Bronchial epithelial cell (primary cell): ENCODE data around the gene AGRN. TPM values are rescaled to one million over a fixed set of nuclear protein-coding genes. Genes with fewer than 3 reads are reported as not detected.

Experiments used
- DNase-seq: peaks from one replicate; pipeline ENCODE4 v3.0.0-alpha.2; 2010; ENCODE audit warnings: low read depth
- FAIRE-seq: peaks from 2 replicates; lab custom pipeline; 2011; peaks lifted over from hg19 to GRCh38; lab: Jason Lieb, UNC
- H3K27me3 ChIP-seq: 2 replicates; pipeline ENCODE4 v1.5.1; 2011; ENCODE audit warnings: low read length; ENCODE audit not compliant: control insufficient read depth, insufficient read depth
- H3K36me3 ChIP-seq: 2 replicates; pipeline ENCODE4 v1.5.1; 2011; ENCODE audit warnings: low read length; ENCODE audit not compliant: control insufficient read depth, insufficient read depth
- H3K4me3 ChIP-seq: 2 replicates; pipeline ENCODE4 v1.5.1; 2011; ENCODE audit warnings: mild to moderate bottlenecking, low read depth, low read length, control low read depth
- total RNA-seq: library from RNA; depleted of rRNA; stranded (reverse); fragments of >200 nt; gene quantifications from 2 replicates; pipeline ENCODE4 v1.2.1, GENCODE V29; 2014
- TF ChIP-seq, protein P1 (sequence below): IDR thresholded peaks from 2 replicates; pipeline ENCODE4 v1.5.1; 2011; ENCODE audit warnings: mild to moderate bottlenecking, moderate library complexity, low read length, control low read depth, inconsistent platforms; ENCODE audit not compliant: insufficient read depth, severe bottlenecking

The AGRN gene
- total RNA-seq, 1 donor from 2014 or later = 117 TPM

GRCh38 chr1:1085911-1086841 is 66.3 kb downstream of the AGRN start:
- Histone ChIP-seq H3K36me3 (no peaks in the 10 kb centered on the region), H3K4me3 (no peak overlapping the region), H3K27me3 (no peaks in the 10 kb centered on the region)
- TF ChIP-seq, protein P1, sequence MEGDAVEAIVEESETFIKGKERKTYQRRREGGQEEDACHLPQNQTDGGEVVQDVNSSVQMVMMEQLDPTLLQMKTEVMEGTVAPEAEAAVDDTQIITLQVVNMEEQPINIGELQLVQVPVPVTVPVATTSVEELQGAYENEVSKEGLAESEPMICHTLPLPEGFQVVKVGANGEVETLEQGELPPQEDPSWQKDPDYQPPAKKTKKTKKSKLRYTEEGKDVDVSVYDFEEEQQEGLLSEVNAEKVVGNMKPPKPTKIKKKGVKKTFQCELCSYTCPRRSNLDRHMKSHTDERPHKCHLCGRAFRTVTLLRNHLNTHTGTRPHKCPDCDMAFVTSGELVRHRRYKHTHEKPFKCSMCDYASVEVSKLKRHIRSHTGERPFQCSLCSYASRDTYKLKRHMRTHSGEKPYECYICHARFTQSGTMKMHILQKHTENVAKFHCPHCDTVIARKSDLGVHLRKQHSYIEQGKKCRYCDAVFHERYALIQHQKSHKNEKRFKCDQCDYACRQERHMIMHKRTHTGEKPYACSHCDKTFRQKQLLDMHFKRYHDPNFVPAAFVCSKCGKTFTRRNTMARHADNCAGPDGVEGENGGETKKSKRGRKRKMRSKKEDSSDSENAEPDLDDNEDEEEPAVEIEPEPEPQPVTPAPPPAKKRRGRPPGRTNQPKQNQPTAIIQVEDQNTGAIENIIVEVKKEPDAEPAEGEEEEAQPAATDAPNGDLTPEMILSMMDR = no peak
- no peak for FAIRE-seq
- no peak for DNase-seq

- Histone ChIP-seq H3K4me3 (no peak overlapping the region), H3K27me3 (no peaks in the 10 kb centered on the region), H3K36me3 (no peaks in the 10 kb centered on the region)
- FAIRE-seq (no peak), DNase-seq (no peak)
- TF ChIP-seq, protein P1 = no peak
These were observed 67.0 kb downstream of the AGRN start for GRCh38 chr1:1086911-1087341.

GRCh38 chr1:1087351-1088028 is 67.6 kb downstream of the AGRN start:
- TF ChIP-seq, protein P1 = no peak
- Histone ChIP-seq H3K36me3 (no peaks in the 10 kb centered on the region), H3K4me3 (no peak overlapping the region), H3K27me3 (no peaks in the 10 kb centered on the region)
- DNase-seq = no peak
- FAIRE-seq = no peak

DNA sequence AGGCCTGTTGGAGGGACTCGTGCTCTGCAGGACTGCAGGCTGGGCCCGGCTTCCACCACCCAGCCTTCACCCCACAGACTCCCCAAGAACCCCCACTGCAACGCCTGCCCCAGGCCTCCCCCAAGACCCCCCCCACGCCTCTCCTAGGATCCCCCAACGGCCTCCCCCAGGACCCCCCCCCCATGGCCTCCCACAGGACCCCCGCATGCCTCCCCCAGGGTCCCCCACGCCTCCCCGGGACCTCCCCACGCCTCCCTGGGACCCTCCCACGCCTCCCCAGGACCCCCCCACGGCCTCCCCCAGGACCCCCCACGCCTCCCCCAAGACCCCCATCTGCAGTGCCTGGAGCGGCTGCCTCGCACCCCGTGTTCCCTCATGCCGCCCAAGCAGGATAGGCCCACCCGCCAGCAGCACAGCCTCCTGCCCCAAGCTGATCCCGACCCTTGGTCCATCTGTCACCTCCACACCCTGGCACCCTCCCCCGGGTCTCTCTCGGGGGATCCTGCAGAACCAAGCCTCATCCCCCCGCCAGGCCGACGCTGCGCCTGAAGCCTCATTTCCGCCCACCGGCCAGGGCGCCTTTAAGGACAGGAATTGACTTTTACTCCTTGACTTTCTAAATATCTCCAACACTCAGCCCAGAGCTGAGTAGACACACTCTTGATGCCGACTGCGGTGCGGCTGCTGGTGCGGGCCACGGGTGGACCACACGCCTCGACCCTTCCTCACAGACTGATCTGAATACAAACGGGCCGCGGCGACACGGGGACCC is 68.3 kb downstream of the AGRN start:
- Histone ChIP-seq H3K4me3 (no peak overlapping the region), H3K27me3 (no peaks in the 10 kb centered on the region), H3K36me3 (no peaks in the 10 kb centered on the region)
- TF ChIP-seq, protein P1 = no peak
- FAIRE-seq = no peak
- DNase-seq = no peak

DNA sequence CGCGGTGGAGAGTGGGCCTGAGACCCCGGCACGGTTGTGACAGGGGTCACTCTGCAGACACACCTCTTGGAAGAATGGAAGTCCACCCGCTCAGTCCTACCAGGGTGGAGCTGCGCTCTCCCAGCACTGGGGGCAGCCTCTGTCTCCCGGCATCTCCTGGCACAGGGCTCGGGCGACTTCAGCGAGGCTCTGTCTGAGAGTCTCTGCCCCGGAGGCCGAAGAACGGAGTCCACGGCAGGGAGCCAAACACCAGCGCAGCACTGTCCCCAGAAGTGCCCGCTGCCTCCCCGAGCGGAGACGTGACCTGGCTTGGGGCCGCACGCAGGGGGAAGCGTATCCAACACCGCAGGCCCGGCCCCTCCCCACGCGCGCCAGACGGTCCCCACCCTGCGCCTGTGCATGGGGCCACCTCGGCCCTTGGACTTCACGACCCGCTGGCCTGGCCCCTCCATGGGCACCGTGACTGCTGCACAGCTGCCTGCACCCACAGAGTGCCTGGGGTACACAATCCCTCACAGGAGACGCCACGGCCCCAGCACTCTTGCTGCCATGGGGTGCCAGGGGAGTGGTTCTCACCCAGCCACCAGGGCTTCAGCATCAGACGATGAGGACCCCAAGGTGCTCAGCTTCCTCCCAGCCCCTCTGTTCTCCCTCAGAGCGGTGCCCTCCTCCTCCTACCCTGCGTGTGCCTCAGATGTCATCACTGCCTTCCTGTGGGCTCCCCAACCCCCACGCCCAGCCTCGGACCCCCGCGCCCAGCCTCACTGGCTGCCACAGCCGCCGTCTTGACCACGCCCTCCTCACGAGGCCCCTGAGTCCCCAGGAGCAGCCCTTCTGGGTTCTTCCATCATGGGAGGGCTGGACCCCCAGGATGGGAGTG is 69.1 kb downstream of the AGRN start:
- no peak for DNase-seq
- FAIRE-seq = no peak
- Histone ChIP-seq H3K36me3 (no peaks in the 10 kb centered on the region), H3K27me3 (no peaks in the 10 kb centered on the region), H3K4me3 (no peak overlapping the region)
- TF ChIP-seq, protein P1 = no peak
